GM04504 (cell line): ENCODE measurements around the gene USP34.
"Not testable (repeated sequence)": the region's sequence is repeated elsewhere in the genome, so short reads cannot be mapped to it uniquely, and the experiment has no call there.

ENCODE experiments used
- DNase-seq: peaks from one replicate; pipeline ENCODE4 v3.0.0-alpha.2; 2012; ENCODE audit warnings: low read depth

Gene USP34

GRCh38 chr2:61460163-61460562 lies 10.7 kb downstream of the USP34 start:
- peak; percentile 51 for DNase-seq

GRCh38 chr2:61456746-61457420 lies 14.0 kb downstream of the USP34 start:
- DNase-seq, result no peak

- no peak for DNase-seq
Measured at GRCh38 chr2:61456070-61456745, 14.7 kb downstream of the USP34 start.

GRCh38 chr2:61454972-61455371 lies 15.9 kb downstream of the USP34 start:
- DNase-seq, result not testable (repeated sequence)

- no peak for DNase-seq
Measured at GRCh38 chr2:61454383-61454782, 16.5 kb downstream of the USP34 start.

- DNase-seq, result no peak
Measured at GRCh38 chr2:61452392-61452791, 18.5 kb downstream of the USP34 start.

GRCh38 chr2:61451178-61451577 lies 19.7 kb downstream of the USP34 start:
- DNase-seq, result no peak

GRCh38 chr2:61450144-61450543 lies 20.7 kb downstream of the USP34 start:
- no peak for DNase-seq

- DNase-seq, result no peak
Measured at GRCh38 chr2:61448229-61448628, 22.7 kb downstream of the USP34 start.

- not testable (repeated sequence) for DNase-seq
Measured at GRCh38 chr2:61446971-61447370, 23.9 kb downstream of the USP34 start.

GRCh38 chr2:61443342-61444041 lies 27.4 kb downstream of the USP34 start:
- no peak for DNase-seq

- no peak for DNase-seq
Measured at GRCh38 chr2:61439241-61440002, 31.5 kb downstream of the USP34 start.

- DNase-seq, result no peak
Measured at GRCh38 chr2:61438670-61439069, 32.2 kb downstream of the USP34 start.

- no peak for DNase-seq
Measured at GRCh38 chr2:61437170-61437569, 33.7 kb downstream of the USP34 start.

- peak; percentile 9 for DNase-seq
Measured at GRCh38 chr2:61436092-61436491, 34.8 kb downstream of the USP34 start.

GRCh38 chr2:61435291-61435690 lies 35.6 kb downstream of the USP34 start:
- no peak for DNase-seq

- DNase-seq, result no peak
Measured at GRCh38 chr2:61434314-61434713, 36.6 kb downstream of the USP34 start.

- DNase-seq, result no peak
Measured at GRCh38 chr2:61433606-61434005, 37.3 kb downstream of the USP34 start.

- DNase-seq, result no peak
Measured at GRCh38 chr2:61432990-61433389, 37.9 kb downstream of the USP34 start.

GRCh38 chr2:61431345-61431744 lies 39.5 kb downstream of the USP34 start:
- no peak for DNase-seq

GRCh38 chr2:61426267-61426897 lies 44.5 kb downstream of the USP34 start:
- no peak for DNase-seq

GRCh38 chr2:61425605-61426155 lies 45.2 kb downstream of the USP34 start:
- no peak for DNase-seq
